VCaP (cell line): ENCODE measurements around the gene TRMT10B.
"Not testable (repeated sequence)": the region's sequence is repeated elsewhere in the genome, so short reads cannot be mapped to it uniquely, and the experiment has no call there.

Experiments used
- H3K27ac ChIP-seq: fragments of 450-650 bp; 2 replicates; pipeline ENCODE4 v1.5.1; 2017
- TF ChIP-seq, protein P1 (sequence below): fragments of 450-650 bp; conservative IDR thresholded peaks from 2 replicates; pipeline ENCODE4 v1.5.1; 2017; ENCODE audit warnings: mild to moderate bottlenecking, moderate library complexity

Gene TRMT10B

DNA sequence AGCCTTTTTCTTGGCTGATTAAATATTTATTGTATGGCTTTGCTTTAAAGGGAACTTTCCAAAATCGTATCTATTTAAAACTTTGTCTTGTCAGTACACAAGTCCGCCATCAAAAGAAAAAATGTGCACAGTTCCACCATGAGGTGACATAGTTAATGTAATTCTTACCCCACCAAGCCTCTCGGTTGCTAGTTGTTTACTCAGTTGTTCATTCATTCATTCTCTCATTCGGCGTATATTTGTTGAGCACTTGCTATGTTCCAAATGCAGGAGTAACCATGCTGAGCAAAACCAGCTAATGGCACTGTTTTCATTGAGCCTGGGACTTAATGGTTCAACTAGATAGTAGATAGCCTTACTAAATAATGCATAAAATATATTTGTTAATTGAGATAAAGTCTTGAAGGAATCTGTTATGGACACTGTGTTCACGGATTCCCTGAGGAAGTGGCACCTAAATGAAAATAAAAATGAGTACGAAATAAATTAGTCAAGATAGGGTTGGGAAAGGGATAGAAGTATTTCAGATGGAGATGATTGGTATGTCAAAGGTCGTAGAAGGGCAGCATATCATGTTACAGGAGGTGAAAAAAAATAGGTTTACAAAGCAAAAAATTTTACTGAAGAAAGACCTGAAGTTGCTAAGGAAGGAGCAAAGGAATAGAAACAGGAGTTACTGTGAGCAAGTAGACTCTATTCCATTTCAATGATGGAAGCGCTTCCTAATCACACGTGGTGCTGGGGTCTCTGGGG, 48.5 kb downstream of the TRMT10B start:
- peak overlapping the region; percentile 91 for H3K27ac ChIP-seq
- TF ChIP-seq, protein P1, sequence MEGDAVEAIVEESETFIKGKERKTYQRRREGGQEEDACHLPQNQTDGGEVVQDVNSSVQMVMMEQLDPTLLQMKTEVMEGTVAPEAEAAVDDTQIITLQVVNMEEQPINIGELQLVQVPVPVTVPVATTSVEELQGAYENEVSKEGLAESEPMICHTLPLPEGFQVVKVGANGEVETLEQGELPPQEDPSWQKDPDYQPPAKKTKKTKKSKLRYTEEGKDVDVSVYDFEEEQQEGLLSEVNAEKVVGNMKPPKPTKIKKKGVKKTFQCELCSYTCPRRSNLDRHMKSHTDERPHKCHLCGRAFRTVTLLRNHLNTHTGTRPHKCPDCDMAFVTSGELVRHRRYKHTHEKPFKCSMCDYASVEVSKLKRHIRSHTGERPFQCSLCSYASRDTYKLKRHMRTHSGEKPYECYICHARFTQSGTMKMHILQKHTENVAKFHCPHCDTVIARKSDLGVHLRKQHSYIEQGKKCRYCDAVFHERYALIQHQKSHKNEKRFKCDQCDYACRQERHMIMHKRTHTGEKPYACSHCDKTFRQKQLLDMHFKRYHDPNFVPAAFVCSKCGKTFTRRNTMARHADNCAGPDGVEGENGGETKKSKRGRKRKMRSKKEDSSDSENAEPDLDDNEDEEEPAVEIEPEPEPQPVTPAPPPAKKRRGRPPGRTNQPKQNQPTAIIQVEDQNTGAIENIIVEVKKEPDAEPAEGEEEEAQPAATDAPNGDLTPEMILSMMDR, result no peak

- TF ChIP-seq, protein P1, result no peak
- H3K27ac ChIP-seq, result no peak overlapping the region
These were observed 52.7 kb downstream of the TRMT10B start for GRCh38 chr9:37806271-37806670.

GRCh38 chr9:37809676-37810075, 56.1 kb downstream of the TRMT10B start:
- H3K27ac ChIP-seq, result not testable (repeated sequence)

GRCh38 chr9:37811906-37812476, 58.4 kb downstream of the TRMT10B start:
- TF ChIP-seq, protein P1, result no peak
- no peak overlapping the region for H3K27ac ChIP-seq

- TF ChIP-seq, protein P1, result no peak
- H3K27ac ChIP-seq, result no peak overlapping the region
These were observed 59.3 kb downstream of the TRMT10B start for GRCh38 chr9:37812773-37813379.

- TF ChIP-seq, protein P1, result no peak
- no peak overlapping the region for H3K27ac ChIP-seq
These were observed 65.2 kb downstream of the TRMT10B start for GRCh38 chr9:37818849-37819248.

DNA sequence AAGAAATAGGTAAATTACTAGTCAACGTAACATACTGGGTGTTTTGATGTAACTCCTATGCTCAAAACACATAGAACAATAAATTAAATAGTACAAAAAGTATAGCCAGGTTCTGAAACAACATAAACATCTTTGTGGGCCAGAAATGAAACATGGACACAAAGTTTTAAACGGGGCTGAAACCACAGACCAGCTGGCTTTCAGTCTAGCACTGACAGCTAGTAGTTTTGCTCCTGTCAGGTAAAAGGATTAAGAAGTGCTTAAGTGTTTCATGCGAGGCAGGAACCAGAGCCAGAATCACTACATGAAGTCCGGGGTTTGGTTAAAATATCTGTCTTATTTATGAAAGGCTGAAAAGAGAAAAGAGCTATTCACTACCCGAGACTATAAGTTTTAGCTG, 66.5 kb downstream of the TRMT10B start:
- TF ChIP-seq, protein P1, result no peak
- H3K27ac ChIP-seq, result no peak overlapping the region

DNA sequence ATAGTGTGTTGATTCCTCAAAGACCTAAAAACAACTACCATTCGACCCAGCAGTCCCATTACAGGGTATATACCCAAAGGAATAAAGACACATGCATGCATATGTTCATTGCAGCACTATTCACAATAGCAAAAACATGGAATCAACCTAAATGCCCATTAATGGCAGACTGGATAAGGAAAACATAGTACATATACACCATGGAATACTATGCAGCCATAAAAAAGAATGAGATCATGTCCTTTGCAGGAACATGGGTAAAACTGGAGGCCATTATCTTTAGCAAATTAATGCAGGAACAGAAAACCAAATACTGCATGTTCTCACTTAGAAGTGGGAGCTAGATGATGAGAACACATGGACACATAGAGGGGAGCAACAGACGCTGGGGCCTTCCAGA, 71.6 kb downstream of the TRMT10B start:
- H3K27ac ChIP-seq, result not testable (repeated sequence)
